ENCODE data around the gene KCNJ8. TPM values are rescaled to one million over a fixed set of nuclear protein-coding genes. Genes with fewer than 3 reads are reported as not detected.
"Not testable (repeated sequence)": the region's sequence is repeated elsewhere in the genome, so short reads cannot be mapped to it uniquely, and the experiment has no call there.

KCNJ8 gene
- total RNA-seq, 4 donors from 2014 or later = 17.9 to 29.8 (median 25.0) TPM

- TF ChIP-seq POLR2A (IDR thresholded peaks at IDR 0.05; ENCODE audit: low read depth) = no peak
- no peak for TF ChIP-seq POLR2AphosphoS5 (IDR thresholded peaks at IDR 0.05)
- TF ChIP-seq CTCF (IDR thresholded peaks at IDR 0.05) = no peak
- TF ChIP-seq EP300 (IDR thresholded peaks at IDR 0.05) = no peak
- Histone ChIP-seq H3K36me3 (no peaks in the 10 kb centered on the region), H3K9me3 (peaks cover 0 to 6% (median 5%) of the 10 kb centered on the region in 4 donors), H3K27ac (replicated peaks in 1 of 4) (no peak overlapping the region), H3K27me3 (no peaks in the 10 kb centered on the region), H3K4me3 (no peak overlapping the region), H3K4me1 (peaks cover 7 to 8% (median 8%) of the 10 kb centered on the region in 4 donors)
- intact Hi-C loops (cut with DNase I) = no loop called here
- DNase-seq (ENCODE audit: extremely low spot score) = no peak
- 61% methylated on average over 7 of the region's 7 CpGs for WGBS
Observed at GRCh38 chr12:21788089-21788983, 13.8 kb upstream of the KCNJ8 start.

GRCh38 chr12:21786041-21786531 is 11.6 kb upstream of the KCNJ8 start:
- TF ChIP-seq CTCF (IDR thresholded peaks at IDR 0.05) = no peak
- TF ChIP-seq EP300 (IDR thresholded peaks at IDR 0.05) = no peak
- no peak for TF ChIP-seq POLR2A (IDR thresholded peaks at IDR 0.05; ENCODE audit: low read depth)
- no peak for TF ChIP-seq POLR2AphosphoS5 (IDR thresholded peaks at IDR 0.05)
- no peaks in the 10 kb centered on the region for H3K36me3 ChIP-seq
- peaks cover 8 to 13% (median 12%) of the 10 kb centered on the region in 4 donors for H3K4me1 ChIP-seq
- DNase-seq (ENCODE audit: extremely low spot score) = no peak
- H3K4me3 ChIP-seq = no peak overlapping the region
- 74% methylated on average over 3 of the region's 3 CpGs for WGBS
- H3K9me3 ChIP-seq = peaks cover 0 to 6% (median 3%) of the 10 kb centered on the region in 4 donors
- H3K27ac ChIP-seq (replicated peaks in 1 of 4) = no peak overlapping the region
- intact Hi-C loops (cut with DNase I) = no loop called here
- H3K27me3 ChIP-seq = no peaks in the 10 kb centered on the region

- H3K27ac ChIP-seq (replicated peaks in 1 of 4); H3K9me3 ChIP-seq; H3K4me3 ChIP-seq; DNase-seq (ENCODE audit: extremely low spot score); H3K27me3 ChIP-seq; H3K36me3 ChIP-seq; intact Hi-C loops (cut with DNase I): not testable (repeated sequence)
- 95% methylated on average over 3 of the region's 3 CpGs for WGBS
- H3K4me1 ChIP-seq = peaks cover 10 to 20% (median 13%) of the 10 kb centered on the region in 4 donors
Observed at GRCh38 chr12:21782723-21783122, 8.2 kb upstream of the KCNJ8 start.

GRCh38 chr12:21780786-21781185 is 6.3 kb upstream of the KCNJ8 start:
- H3K4me1 ChIP-seq = peaks cover 10 to 30% (median 24%) of the 10 kb centered on the region in 4 donors
- H3K36me3 ChIP-seq = no peaks in the 10 kb centered on the region
- no peaks in the 10 kb centered on the region for H3K27me3 ChIP-seq
- intact Hi-C loops (cut with DNase I) = no loop called here
- TF ChIP-seq POLR2A (IDR thresholded peaks at IDR 0.05; ENCODE audit: low read depth) (no peak), POLR2AphosphoS5 (IDR thresholded peaks at IDR 0.05) (peak; percentile 31 to 80), CTCF (IDR thresholded peaks at IDR 0.05) (no peak), EP300 (IDR thresholded peaks at IDR 0.05) (peak; percentile 32)
- no peaks in the 10 kb centered on the region for H3K9me3 ChIP-seq
- H3K4me3 ChIP-seq = no peak overlapping the region
- peak overlapping the region; percentile 57 to 79 (median 66) for H3K27ac ChIP-seq (replicated peaks in 1 of 4)
- DNase-seq (ENCODE audit: extremely low spot score) = no peak
- 38% methylated on average over 3 of the region's 3 CpGs for WGBS

- peaks cover 19 to 55% (median 44%) of the 10 kb centered on the region in 4 donors for H3K4me1 ChIP-seq
- no peaks in the 10 kb centered on the region for H3K36me3 ChIP-seq
- intact Hi-C loops (cut with DNase I) = no loop called here
Observed at GRCh38 chr12:21776175-21776574, 1.7 kb upstream of the KCNJ8 start.

More at GRCh38 chr12:21776175-21776574, 1.7 kb upstream of the KCNJ8 start:
- no peak for TF ChIP-seq CTCF (IDR thresholded peaks at IDR 0.05)
- TF ChIP-seq POLR2AphosphoS5 (IDR thresholded peaks at IDR 0.05) = no peak
- TF ChIP-seq POLR2A (IDR thresholded peaks at IDR 0.05; ENCODE audit: low read depth) = no peak
- TF ChIP-seq EP300 (IDR thresholded peaks at IDR 0.05) = no peak
- no peaks in the 10 kb centered on the region for H3K27me3 ChIP-seq
- no peak for DNase-seq (ENCODE audit: extremely low spot score)
- no peaks in the 10 kb centered on the region for H3K9me3 ChIP-seq
- peak overlapping the region in 1 of 4 donors; percentile 73 for H3K4me3 ChIP-seq
- 50% methylated on average over 3 of the region's 3 CpGs for WGBS
- H3K27ac ChIP-seq (replicated peaks in 1 of 4) = peak overlapping the region; percentile 87 to 92 (median 88)

Measured in esophagus muscularis mucosa (tissue), 4 donors.